ENCODE data around the gene MARVELD2.

- TF ChIP-seq CTCF (IDR thresholded peaks at IDR 0.05 in 8 of 11, conservative IDR thresholded peaks at IDR 0.05 in 3 of 11) (no peak), POLR2AphosphoS5 (IDR thresholded peaks at IDR 0.05) (no peak)
Observed at GRCh38 chr5:69467442-69468225, 52.7 kb downstream of the MARVELD2 start.

All from spleen (tissue), 7 donors.